ENCODE results near the gene CCDC170. TPM values are rescaled to one million over a fixed set of nuclear protein-coding genes. Genes with fewer than 3 reads are reported as not detected.

CCDC170 gene
- total and polyA plus RNA-seq, 4 donors = 0.37 to 0.59 (median 0.45) TPM

GRCh38 chr6:151641028-151641427, 147.2 kb downstream of the CCDC170 start:
- H3K4me3 ChIP-seq (ENCODE audit: low read depth in 1 of 3, low read length in 3 of 3) = peak overlapping the region in 1 of 3 donors; percentile 42
- peaks cover 0 to 2% (median 0%) of the 10 kb centered on the region in 4 donors for H3K9me3 ChIP-seq (ENCODE audit: control insufficient read depth in 4 of 4, low read length in 3 of 4)
- WGBS = 37% methylated on average over 3 of the region's 3 CpGs
- TF ChIP-seq ZBTB33 (IDR thresholded peaks at IDR 0.05) (peak; percentile 78), ATF3 (IDR thresholded peaks at IDR 0.05) (no peak), HNF4G (IDR thresholded peaks at IDR 0.05) (peak; percentile 41), HNF4A (conservative IDR thresholded peaks at IDR 0.05) (peak; percentile 85 to 90), FOXA1 (IDR thresholded peaks at IDR 0.05) (peak; percentile 26), RXRA (IDR thresholded peaks at IDR 0.05) (peak; percentile 75 to 81), YY1 (IDR thresholded peaks at IDR 0.05) (peak; percentile 76), SP1 (IDR thresholded peaks at IDR 0.05) (peak; percentile 93), EGR1 (IDR thresholded peaks at IDR 0.05; ENCODE audit: low read depth in 2 of 2) (no peak), JUND (IDR thresholded peaks at IDR 0.05) (peak; percentile 55 to 76), GABPA (IDR thresholded peaks at IDR 0.05 in 1 of 2, conservative IDR thresholded peaks at IDR 0.05 in 1 of 2) (no peak), MAX (IDR thresholded peaks at IDR 0.05) (peak; percentile 51), FOXA2 (IDR thresholded peaks at IDR 0.05) (peak; percentile 59), RAD21 (IDR thresholded peaks at IDR 0.05) (peak in 1 of 2 donors; percentile 58), REST (IDR thresholded peaks at IDR 0.05) (peak; percentile 36), TAF1 (conservative IDR thresholded peaks at IDR 0.05) (no peak), NR2F2 (IDR thresholded peaks at IDR 0.05) (no peak)
- TF ChIP-seq, protein P1, sequence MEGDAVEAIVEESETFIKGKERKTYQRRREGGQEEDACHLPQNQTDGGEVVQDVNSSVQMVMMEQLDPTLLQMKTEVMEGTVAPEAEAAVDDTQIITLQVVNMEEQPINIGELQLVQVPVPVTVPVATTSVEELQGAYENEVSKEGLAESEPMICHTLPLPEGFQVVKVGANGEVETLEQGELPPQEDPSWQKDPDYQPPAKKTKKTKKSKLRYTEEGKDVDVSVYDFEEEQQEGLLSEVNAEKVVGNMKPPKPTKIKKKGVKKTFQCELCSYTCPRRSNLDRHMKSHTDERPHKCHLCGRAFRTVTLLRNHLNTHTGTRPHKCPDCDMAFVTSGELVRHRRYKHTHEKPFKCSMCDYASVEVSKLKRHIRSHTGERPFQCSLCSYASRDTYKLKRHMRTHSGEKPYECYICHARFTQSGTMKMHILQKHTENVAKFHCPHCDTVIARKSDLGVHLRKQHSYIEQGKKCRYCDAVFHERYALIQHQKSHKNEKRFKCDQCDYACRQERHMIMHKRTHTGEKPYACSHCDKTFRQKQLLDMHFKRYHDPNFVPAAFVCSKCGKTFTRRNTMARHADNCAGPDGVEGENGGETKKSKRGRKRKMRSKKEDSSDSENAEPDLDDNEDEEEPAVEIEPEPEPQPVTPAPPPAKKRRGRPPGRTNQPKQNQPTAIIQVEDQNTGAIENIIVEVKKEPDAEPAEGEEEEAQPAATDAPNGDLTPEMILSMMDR (IDR thresholded peaks at IDR 0.05; ENCODE audit: low read depth, low read length, missing input control) = no peak
- DNase-seq (ENCODE audit: low spot score) = no peak
- H3K27ac ChIP-seq (ENCODE audit: low read depth in 1 of 2, low read length in 2 of 2) = peak overlapping the region; percentile 21 to 34
- H3K27me3 ChIP-seq (ENCODE audit: control insufficient read depth in 4 of 4, insufficient read depth in 4 of 4, low read length in 3 of 4) = no peaks in the 10 kb centered on the region
- H3K9ac ChIP-seq (ENCODE audit: low read depth in 1 of 2, low read length in 2 of 2) = no peak overlapping the region
- no peaks in the 10 kb centered on the region for H3K36me3 ChIP-seq (ENCODE audit: control insufficient read depth in 4 of 4, insufficient read depth in 3 of 4, low read depth in 1 of 4, low read length in 3 of 4)
- peaks cover 1 to 22% (median 4%) of the 10 kb centered on the region in 4 donors for H3K4me1 ChIP-seq (ENCODE audit: control insufficient read depth in 4 of 4, insufficient read depth in 4 of 4, low read length in 3 of 4)
